ENCODE results near the gene IFNA13. TPM values are rescaled to one million over a fixed set of nuclear protein-coding genes. Genes with fewer than 3 reads are reported as not detected.

The IFNA13 gene
- not detected for total RNA-seq
- not detected for polyA plus RNA-seq
- long read RNA-seq, donor 1: 0 reads
- long read RNA-seq, donor 2: 0 reads
- long read RNA-seq, donor 3: 0 reads
- long read RNA-seq, donor 4: 0 reads
- long read RNA-seq, donor 5: 0 reads

DNA sequence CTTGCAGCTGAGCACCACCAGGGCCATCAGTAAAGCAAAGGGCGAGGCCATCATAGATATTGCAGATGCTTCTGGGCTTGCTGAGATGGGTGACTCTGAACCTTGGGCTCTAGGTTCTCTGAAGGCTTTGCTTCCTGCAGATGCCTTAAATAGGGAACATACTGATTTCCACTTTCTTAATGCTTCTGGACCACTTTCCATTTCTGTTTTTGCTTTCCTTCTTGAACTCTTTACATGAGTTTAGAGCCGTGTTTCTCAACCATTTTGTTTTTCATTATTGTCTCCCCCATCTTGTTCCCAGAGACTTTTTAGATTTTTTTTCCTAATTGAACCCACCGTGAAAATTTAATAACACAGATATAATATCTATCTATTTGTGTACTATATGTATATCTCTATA lies at the start of gene IFNA13:
TSS of gene IFNA13 (minus strand) at position 101 of the 400 bp plus-strand sequence. CDS start at position 54, 47 bp downstream.
- Histone ChIP-seq H3K4me1 (ENCODE audit: control insufficient read depth in 5 of 5, insufficient read depth in 5 of 5, low read length in 5 of 5) (no peaks in the 10 kb centered on the region), H3K27me3 (ENCODE audit: control insufficient read depth in 3 of 3, insufficient read depth in 3 of 3, low read length in 2 of 3) (no peaks in the 10 kb centered on the region), H3K9ac (ENCODE audit: insufficient read depth in 1 of 2, low read length in 2 of 2) (no peak within 1 kb of the TSS), H3K4me3 (no peak within 1 kb of the TSS), H3K36me3 (ENCODE audit: control insufficient read depth in 4 of 4, insufficient read depth in 4 of 4, low read length in 4 of 4) (no peaks in the 10 kb centered on the region), H3K27ac (ENCODE audit: low read depth in 1 of 2, low read length in 1 of 2) (no peak within 1 kb of the TSS), H3K9me3 (ENCODE audit: control insufficient read depth in 4 of 4, insufficient read depth in 3 of 4, low read length in 3 of 4) (no peaks in the 10 kb centered on the region)
- WGBS, 2 donors: 92 to 93% methylated on average over 3 of the region's 3 CpGs
- DNase-seq (no peak), ATAC-seq (ENCODE audit: insufficient read depth, low FRiP score) (no peak)
- TF ChIP-seq, protein P1, sequence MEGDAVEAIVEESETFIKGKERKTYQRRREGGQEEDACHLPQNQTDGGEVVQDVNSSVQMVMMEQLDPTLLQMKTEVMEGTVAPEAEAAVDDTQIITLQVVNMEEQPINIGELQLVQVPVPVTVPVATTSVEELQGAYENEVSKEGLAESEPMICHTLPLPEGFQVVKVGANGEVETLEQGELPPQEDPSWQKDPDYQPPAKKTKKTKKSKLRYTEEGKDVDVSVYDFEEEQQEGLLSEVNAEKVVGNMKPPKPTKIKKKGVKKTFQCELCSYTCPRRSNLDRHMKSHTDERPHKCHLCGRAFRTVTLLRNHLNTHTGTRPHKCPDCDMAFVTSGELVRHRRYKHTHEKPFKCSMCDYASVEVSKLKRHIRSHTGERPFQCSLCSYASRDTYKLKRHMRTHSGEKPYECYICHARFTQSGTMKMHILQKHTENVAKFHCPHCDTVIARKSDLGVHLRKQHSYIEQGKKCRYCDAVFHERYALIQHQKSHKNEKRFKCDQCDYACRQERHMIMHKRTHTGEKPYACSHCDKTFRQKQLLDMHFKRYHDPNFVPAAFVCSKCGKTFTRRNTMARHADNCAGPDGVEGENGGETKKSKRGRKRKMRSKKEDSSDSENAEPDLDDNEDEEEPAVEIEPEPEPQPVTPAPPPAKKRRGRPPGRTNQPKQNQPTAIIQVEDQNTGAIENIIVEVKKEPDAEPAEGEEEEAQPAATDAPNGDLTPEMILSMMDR (IDR thresholded peaks at IDR 0.05; ENCODE audit: control extremely low read depth, extremely low read depth): no peak

DNA sequence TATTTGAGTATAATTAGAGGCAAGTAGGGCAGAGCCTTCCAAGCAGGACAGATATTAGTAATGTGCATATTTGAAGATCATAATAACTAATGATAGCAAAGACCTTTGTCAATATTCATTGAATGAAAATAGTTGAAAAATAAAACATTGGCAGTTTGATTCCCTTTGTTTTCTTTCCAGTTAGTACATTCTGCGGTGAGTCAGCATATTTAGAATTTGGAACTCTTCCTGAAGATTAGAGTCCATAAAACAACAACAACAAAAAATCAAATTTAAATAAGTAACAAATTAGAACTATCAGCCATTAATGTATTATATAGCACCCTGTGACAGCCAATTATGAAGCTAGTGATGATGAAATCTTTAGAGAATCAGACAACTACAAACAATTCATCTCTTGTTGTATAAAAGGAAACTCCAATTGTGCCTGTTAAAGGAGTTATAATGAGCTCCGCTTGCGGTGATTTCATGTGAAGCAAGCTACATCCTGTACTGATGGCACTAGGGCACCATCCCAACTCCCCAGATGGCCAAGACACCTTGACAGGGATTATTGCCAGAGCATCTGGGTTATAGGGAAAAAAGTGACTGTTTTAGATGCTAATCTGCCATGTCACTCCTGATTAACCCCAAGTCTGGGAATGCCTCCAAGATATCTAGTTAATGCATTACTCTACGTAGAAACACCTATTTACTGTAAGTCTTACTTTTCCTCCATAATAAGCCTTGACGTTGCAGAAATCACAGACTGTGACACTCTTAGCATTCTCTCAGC lies 47.8 kb upstream of the IFNA13 start:
- no peaks in the 10 kb centered on the region for H3K36me3 ChIP-seq (ENCODE audit: control insufficient read depth in 4 of 4, insufficient read depth in 4 of 4, low read length in 4 of 4)
- no peaks in the 10 kb centered on the region for H3K27me3 ChIP-seq (ENCODE audit: control insufficient read depth in 3 of 3, insufficient read depth in 3 of 3, low read length in 2 of 3)
- TF ChIP-seq, protein P1 (IDR thresholded peaks at IDR 0.05; ENCODE audit: control extremely low read depth, extremely low read depth): no peak
- no peaks in the 10 kb centered on the region for H3K9me3 ChIP-seq (ENCODE audit: control insufficient read depth in 4 of 4, insufficient read depth in 3 of 4, low read length in 3 of 4)
- DNase-seq (no peak), ATAC-seq (ENCODE audit: insufficient read depth, low FRiP score) (no peak)
- no peak overlapping the region for H3K9ac ChIP-seq (ENCODE audit: insufficient read depth in 1 of 2, low read length in 2 of 2)
- 80 to 88% methylated on average over 5 of the region's 5 CpGs for WGBS, 2 donors
- H3K27ac ChIP-seq (ENCODE audit: low read depth in 1 of 2, low read length in 1 of 2): no peak overlapping the region
- no peaks in the 10 kb centered on the region for H3K4me1 ChIP-seq (ENCODE audit: control insufficient read depth in 5 of 5, insufficient read depth in 5 of 5, low read length in 5 of 5)
- H3K4me3 ChIP-seq: no peak overlapping the region

DNA sequence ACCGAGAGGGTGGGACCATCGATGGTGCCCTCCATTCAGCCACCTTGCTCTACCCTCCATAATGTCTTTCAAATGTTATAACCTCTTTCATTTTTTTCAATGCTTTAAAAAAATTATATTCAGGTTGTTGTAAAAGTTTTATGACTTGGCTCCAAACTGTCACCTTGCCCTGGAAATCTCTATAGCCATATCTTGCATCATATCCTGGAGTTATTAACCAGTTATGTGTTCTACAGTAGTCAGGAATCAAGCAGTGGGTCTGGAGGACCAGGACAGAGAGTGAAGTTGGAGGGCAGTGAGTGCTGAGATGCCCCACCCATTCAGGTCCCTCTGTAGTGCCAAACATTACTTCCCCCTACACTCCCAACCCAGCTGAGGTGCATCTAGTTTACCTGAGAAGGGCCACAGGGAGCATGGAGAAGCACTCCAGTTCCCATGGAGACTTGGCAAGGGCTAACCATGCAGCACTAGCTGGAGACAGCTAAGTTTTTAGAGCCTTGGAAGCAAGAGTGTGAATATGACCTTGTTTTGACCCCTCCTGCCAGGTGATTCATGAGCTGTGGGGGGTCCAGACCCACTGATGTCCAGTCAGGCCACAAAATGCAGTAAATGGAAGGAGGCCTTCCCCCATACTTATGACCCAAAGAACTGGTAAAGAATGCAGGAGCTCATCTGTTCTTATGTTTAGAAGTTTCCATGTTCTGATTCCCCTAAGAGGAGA lies 46.5 kb upstream of the IFNA13 start:
- TF ChIP-seq, protein P1 (IDR thresholded peaks at IDR 0.05; ENCODE audit: control extremely low read depth, extremely low read depth): no peak
- ATAC-seq (ENCODE audit: insufficient read depth, low FRiP score) (no peak), DNase-seq (no peak)
- H3K9me3 ChIP-seq (ENCODE audit: control insufficient read depth in 4 of 4, insufficient read depth in 3 of 4, low read length in 3 of 4): no peaks in the 10 kb centered on the region
- H3K27me3 ChIP-seq (ENCODE audit: control insufficient read depth in 3 of 3, insufficient read depth in 3 of 3, low read length in 2 of 3): no peaks in the 10 kb centered on the region
- H3K4me1 ChIP-seq (ENCODE audit: control insufficient read depth in 5 of 5, insufficient read depth in 5 of 5, low read length in 5 of 5): no peaks in the 10 kb centered on the region
- no peak overlapping the region for H3K27ac ChIP-seq (ENCODE audit: low read depth in 1 of 2, low read length in 1 of 2)
- WGBS, 2 donors: 97 to 98% methylated on average over 2 of the region's 2 CpGs
- H3K4me3 ChIP-seq: no peak overlapping the region
- H3K9ac ChIP-seq (ENCODE audit: insufficient read depth in 1 of 2, low read length in 2 of 2): no peak overlapping the region
- H3K36me3 ChIP-seq (ENCODE audit: control insufficient read depth in 4 of 4, insufficient read depth in 4 of 4, low read length in 4 of 4): no peaks in the 10 kb centered on the region

Measured in lung (tissue), 16 donors.